T47D (cell line): ENCODE results near the gene PLCB2.

ENCODE experiments used
- DNase-seq, 2 experiments: peaks; one replicate each; pipeline versions ENCODE4 v3.0.0 to v3.0.0-alpha.2; 2011 to 2012; ENCODE audit warnings: low read depth in 1 of 2, low spot score in 1 of 2
- JUND ChIP-seq: IDR thresholded peaks from 2 replicates; pipeline ENCODE4 v1.6.1; 2012; ENCODE audit warnings: low read depth
- in situ Hi-C: cut with HindIII; loops from 2 replicates; pipeline ENCODE4 v1.10.0; 2016; ENCODE audit warnings: low sequenced_read_pairs, low pct_unique_long_range_greater_than_20kb

PLCB2 gene

GRCh38 chr15:40346579-40347558, 39.1 kb upstream of the PLCB2 start:
- DNase-seq: no peak
- TF ChIP-seq JUND: no peak
- in situ Hi-C loops: no loop called here

GRCh38 chr15:40345867-40346578, 38.3 kb upstream of the PLCB2 start:
- no peak for TF ChIP-seq JUND
- DNase-seq: no peak
- in situ Hi-C loops: no loop called here

- in situ Hi-C loops: no loop called here
- no peak for DNase-seq
- no peak for TF ChIP-seq JUND
Measured at GRCh38 chr15:40345225-40345866, 37.6 kb upstream of the PLCB2 start.

GRCh38 chr15:40344631-40345120, 36.9 kb upstream of the PLCB2 start:
- in situ Hi-C loops: no loop called here
- DNase-seq: peak; percentile 66 to 78
- TF ChIP-seq JUND: no peak

- in situ Hi-C loops: no loop called here
- no peak for TF ChIP-seq JUND
- no peak for DNase-seq
Measured at GRCh38 chr15:40344217-40344616, 36.5 kb upstream of the PLCB2 start.

GRCh38 chr15:40343512-40343911, 35.8 kb upstream of the PLCB2 start:
- in situ Hi-C loops: no loop called here
- no peak for TF ChIP-seq JUND
- no peak for DNase-seq

- DNase-seq: peak in 1 of 2 experiments; percentile 81
- no peak for TF ChIP-seq JUND
- in situ Hi-C loops: no loop called here
Measured at GRCh38 chr15:40342416-40343320, 34.9 kb upstream of the PLCB2 start.

GRCh38 chr15:40340740-40341400, 33.1 kb upstream of the PLCB2 start, which contains the start of gene CCDC9B:
CCDC9B (minus strand) TSS chr15:40340939; CDS start chr15:40340819, 120 bp downstream.
- no peak for TF ChIP-seq JUND
- peak; percentile 56 to 81 for DNase-seq
- in situ Hi-C loops: no loop called here

GRCh38 chr15:40340038-40340739, 32.5 kb upstream of the PLCB2 start:
- TF ChIP-seq JUND: no peak
- in situ Hi-C loops: no loop called here
- no peak for DNase-seq

- in situ Hi-C loops: no loop called here
- DNase-seq: no peak
Measured at GRCh38 chr15:40339621-40339945, 31.8 kb upstream of the PLCB2 start.

GRCh38 chr15:40338921-40339620, 31.3 kb upstream of the PLCB2 start:
- in situ Hi-C loops: no loop called here
- TF ChIP-seq JUND: no peak
- peak in 1 of 2 experiments; percentile 55 for DNase-seq

More at GRCh38 chr15:40339621-40339945, 31.8 kb upstream of the PLCB2 start:
- TF ChIP-seq JUND: no peak
